GM12878 (cell line): ENCODE results near the gene FOXL1.

Experiments used
- CTCF ChIP-seq, 3 experiments: IDR thresholded peaks in 2 of 3; conservative IDR thresholded peaks in 1 of 3; 2 replicates each; pipeline ENCODE4 v1.5.1; 2011; ENCODE audit warnings: low read depth in 3 of 3, low read length in 3 of 3, mild to moderate bottlenecking in 3 of 3, control low read depth in 2 of 3, moderate library complexity in 2 of 3, inconsistent platforms in 1 of 3, mixed read lengths in 1 of 3; ENCODE audit not compliant: control insufficient read depth in 2 of 3, insufficient read depth in 1 of 3; ENCODE audit errors: extremely low read depth in 1 of 3
- EZH2 ChIP-seq: IDR thresholded peaks from 2 replicates; pipeline ENCODE4 v1.6.1; 2012; ENCODE audit warnings: low read depth, mild to moderate bottlenecking, control low read depth, inconsistent platforms, low read length, borderline replicate concordance; ENCODE audit not compliant: control insufficient read depth
- KDM1A ChIP-seq: fragments of 200-600 bp; sonication (generic); IDR thresholded peaks from 2 replicates; pipeline ENCODE4 v1.6.1; 2016; ENCODE audit warnings: borderline replicate concordance
- MXI1 ChIP-seq: fragments of 150-350 bp; IDR thresholded peaks from 2 replicates; pipeline ENCODE4 v1.6.1; 2011; ENCODE audit warnings: low read depth, mild to moderate bottlenecking, inconsistent platforms, low read length, improper control_type of control experiment
- MYC ChIP-seq: IDR thresholded peaks from 2 replicates; pipeline ENCODE4 v1.6.1; 2011; ENCODE audit warnings: mild to moderate bottlenecking, low read length, moderate library complexity, inconsistent platforms; ENCODE audit not compliant: insufficient read depth, insufficient replicate concordance, insufficient read length, severe bottlenecking
- NFYB ChIP-seq: IDR thresholded peaks from 2 replicates; pipeline ENCODE4 v1.6.1; 2011; ENCODE audit warnings: low read depth, mild to moderate bottlenecking, low read length, improper control_type of control experiment, moderate library complexity; ENCODE audit not compliant: insufficient read depth
- SIN3A ChIP-seq: IDR thresholded peaks from 2 replicates; pipeline ENCODE4 v1.6.1; 2012; ENCODE audit warnings: low read depth, low read length, improper control_type of control experiment
- SMC3 ChIP-seq: IDR thresholded peaks from 2 replicates; pipeline ENCODE4 v1.6.1; 2011; ENCODE audit warnings: low read length, improper control_type of control experiment, borderline replicate concordance
- TAF1 ChIP-seq: IDR thresholded peaks from 2 replicates; pipeline ENCODE4 v1.6.1; 2011; ENCODE audit warnings: mild to moderate bottlenecking, low read depth, low read length, borderline replicate concordance
- ZBTB4 ChIP-seq: fragments of 450-650 bp; formaldehyde crosslinking; IDR thresholded peaks from 2 replicates; pipeline ENCODE4 v1.4.0; 2022; ENCODE audit warnings: mild to moderate bottlenecking, moderate library complexity

GRCh38 chr16:86585821-86586611, 7.7 kb downstream of the FOXL1 start:
- TF ChIP-seq KDM1A (no peak), MYC (no peak), CTCF (IDR thresholded peaks at IDR 0.05 in 2 of 3, conservative IDR thresholded peaks at IDR 0.05 in 1 of 3; ENCODE audit: control insufficient read depth in 2 of 3, extremely low read depth in 1 of 3, insufficient read depth in 1 of 3, low read depth in 3 of 3, low read length in 3 of 3) (no peak), EZH2 (no peak), MXI1 (no peak), NFYB (no peak), TAF1 (no peak), ZBTB4 (CRISPR knock-in tag) (no peak), SMC3 (no peak), SIN3A (no peak)
